Endothelial cell (in vitro differentiated cells): Measurements from ENCODE around the gene SULT4A1. TPM values are rescaled to one million over a fixed set of nuclear protein-coding genes. Genes with fewer than 3 reads are reported as not detected.

Experiments
- DNase-seq: peaks from one replicate; pipeline ENCODE4 v3.0.0; 2021; ENCODE audit warnings: low spot score
- H3K27ac Mint-ChIP-seq: one replicate; pipeline ENCODE4 v1.8.0; 2021; ENCODE audit warnings: mixed read lengths, inconsistent platforms; ENCODE audit not compliant: unreplicated experiment
- H3K27me3 Mint-ChIP-seq: one replicate; pipeline ENCODE4 v1.8.0; 2021; ENCODE audit warnings: mild to moderate bottlenecking, moderate library complexity, mixed read lengths, inconsistent platforms; ENCODE audit not compliant: unreplicated experiment
- H3K36me3 Mint-ChIP-seq: one replicate; pipeline ENCODE4 v1.8.0; 2021; ENCODE audit warnings: mild to moderate bottlenecking, low read depth, mixed read lengths, inconsistent platforms; ENCODE audit not compliant: unreplicated experiment
- H3K4me1 Mint-ChIP-seq: one replicate; pipeline ENCODE4 v1.8.0; 2021; ENCODE audit warnings: mild to moderate bottlenecking, mixed read lengths, inconsistent platforms; ENCODE audit not compliant: unreplicated experiment
- H3K4me3 Mint-ChIP-seq: one replicate; pipeline ENCODE4 v1.8.0; 2021; ENCODE audit warnings: mild to moderate bottlenecking, mixed read lengths, inconsistent platforms; ENCODE audit not compliant: unreplicated experiment
- H3K9me3 Mint-ChIP-seq: one replicate; pipeline ENCODE4 v1.8.0; 2021; ENCODE audit warnings: mixed read lengths, inconsistent platforms; ENCODE audit not compliant: unreplicated experiment
- total RNA-seq: library from RNA; stranded (reverse); fragmentation: NEBNext Ultra II Directional; extraction: Animal tissue kit (Norgen Biotek cat#: 25700); gene quantifications from one replicate; pipeline ENCODE4 v1.2.1, GENCODE V29; 2021; ENCODE audit not compliant: unreplicated experiment
- TF ChIP-seq, protein P1 (sequence below): fragments of 200-600 bp; sonication (generic); IDR thresholded peaks from one replicate; pipeline ENCODE4 v1.5.0; 2021; ENCODE audit warnings: antibody characterized with exemption; ENCODE audit not compliant: unreplicated experiment

SULT4A1 gene
- total RNA-seq, 1 donor from 2014 or later = 16.5 TPM

DNA sequence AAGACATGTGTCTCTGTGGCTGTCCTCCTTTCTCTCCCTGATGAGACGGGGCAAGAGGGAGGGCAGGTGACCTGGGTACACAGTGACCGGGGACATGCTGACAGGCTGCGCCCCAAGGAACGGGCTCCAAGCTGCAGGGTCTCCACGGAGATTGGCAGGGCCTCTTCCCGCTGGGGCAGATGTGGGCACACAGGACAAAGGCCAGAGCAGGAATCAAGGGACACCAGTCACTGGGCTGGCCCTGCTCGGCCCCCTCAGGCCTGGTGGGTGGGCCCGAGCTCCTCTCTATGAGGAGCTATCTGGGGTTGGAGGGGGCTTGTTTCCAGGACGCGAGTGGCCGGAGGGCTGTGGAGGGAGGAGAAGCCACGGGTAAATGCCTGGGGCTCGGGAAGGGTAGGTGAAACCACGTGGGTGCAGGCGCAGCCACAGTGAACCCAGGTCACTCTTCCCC lies 18.3 kb upstream of the SULT4A1 start:
- peaks cover 9% of the 10 kb centered on the region for H3K27me3 Mint-ChIP-seq
- peaks cover 3% of the 10 kb centered on the region for H3K4me1 Mint-ChIP-seq
- H3K4me3 Mint-ChIP-seq = no peak overlapping the region
- H3K27ac Mint-ChIP-seq = no peak overlapping the region
- TF ChIP-seq, protein P1, sequence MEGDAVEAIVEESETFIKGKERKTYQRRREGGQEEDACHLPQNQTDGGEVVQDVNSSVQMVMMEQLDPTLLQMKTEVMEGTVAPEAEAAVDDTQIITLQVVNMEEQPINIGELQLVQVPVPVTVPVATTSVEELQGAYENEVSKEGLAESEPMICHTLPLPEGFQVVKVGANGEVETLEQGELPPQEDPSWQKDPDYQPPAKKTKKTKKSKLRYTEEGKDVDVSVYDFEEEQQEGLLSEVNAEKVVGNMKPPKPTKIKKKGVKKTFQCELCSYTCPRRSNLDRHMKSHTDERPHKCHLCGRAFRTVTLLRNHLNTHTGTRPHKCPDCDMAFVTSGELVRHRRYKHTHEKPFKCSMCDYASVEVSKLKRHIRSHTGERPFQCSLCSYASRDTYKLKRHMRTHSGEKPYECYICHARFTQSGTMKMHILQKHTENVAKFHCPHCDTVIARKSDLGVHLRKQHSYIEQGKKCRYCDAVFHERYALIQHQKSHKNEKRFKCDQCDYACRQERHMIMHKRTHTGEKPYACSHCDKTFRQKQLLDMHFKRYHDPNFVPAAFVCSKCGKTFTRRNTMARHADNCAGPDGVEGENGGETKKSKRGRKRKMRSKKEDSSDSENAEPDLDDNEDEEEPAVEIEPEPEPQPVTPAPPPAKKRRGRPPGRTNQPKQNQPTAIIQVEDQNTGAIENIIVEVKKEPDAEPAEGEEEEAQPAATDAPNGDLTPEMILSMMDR = no peak
- no peaks in the 10 kb centered on the region for H3K9me3 Mint-ChIP-seq
- DNase-seq = no peak
- H3K36me3 Mint-ChIP-seq = peaks cover 4% of the 10 kb centered on the region

DNA sequence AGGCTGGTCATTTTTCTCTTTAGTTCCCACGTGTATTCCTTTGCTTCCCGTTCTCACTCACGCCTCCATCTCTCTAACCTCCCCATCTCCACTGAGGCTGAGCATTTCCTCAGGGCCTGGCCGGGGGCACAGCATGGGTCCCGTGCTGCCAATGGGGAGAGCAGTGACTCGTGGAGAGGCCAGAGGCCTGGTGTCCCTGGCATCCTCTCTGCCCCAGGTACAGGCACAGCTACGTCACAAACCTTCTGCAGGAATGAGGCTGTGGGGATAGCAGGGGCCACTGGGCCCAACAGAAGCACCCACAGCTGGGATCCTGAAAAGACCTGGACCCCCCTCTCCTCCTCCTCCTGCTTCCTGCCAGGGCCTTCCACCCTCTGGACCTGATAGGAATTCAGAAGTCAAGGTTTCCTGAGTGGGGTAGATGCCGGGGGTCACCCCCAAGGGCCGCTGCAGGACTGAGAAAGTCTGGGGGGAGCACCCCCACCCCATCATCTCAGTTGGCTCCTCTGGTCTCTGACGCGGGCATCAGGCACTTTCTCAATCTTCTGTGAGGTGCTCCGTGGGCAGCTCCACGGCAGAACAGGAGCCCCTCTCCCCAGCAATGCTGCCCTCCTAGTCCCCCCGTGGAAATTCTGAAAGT lies 17.7 kb upstream of the SULT4A1 start:
- H3K36me3 Mint-ChIP-seq = peaks cover 4% of the 10 kb centered on the region
- H3K4me3 Mint-ChIP-seq = no peak overlapping the region
- no peak for DNase-seq
- peaks cover 3% of the 10 kb centered on the region for H3K4me1 Mint-ChIP-seq
- peaks cover 7% of the 10 kb centered on the region for H3K27me3 Mint-ChIP-seq
- no peaks in the 10 kb centered on the region for H3K9me3 Mint-ChIP-seq
- no peak overlapping the region for H3K27ac Mint-ChIP-seq
- TF ChIP-seq, protein P1 = no peak

DNA sequence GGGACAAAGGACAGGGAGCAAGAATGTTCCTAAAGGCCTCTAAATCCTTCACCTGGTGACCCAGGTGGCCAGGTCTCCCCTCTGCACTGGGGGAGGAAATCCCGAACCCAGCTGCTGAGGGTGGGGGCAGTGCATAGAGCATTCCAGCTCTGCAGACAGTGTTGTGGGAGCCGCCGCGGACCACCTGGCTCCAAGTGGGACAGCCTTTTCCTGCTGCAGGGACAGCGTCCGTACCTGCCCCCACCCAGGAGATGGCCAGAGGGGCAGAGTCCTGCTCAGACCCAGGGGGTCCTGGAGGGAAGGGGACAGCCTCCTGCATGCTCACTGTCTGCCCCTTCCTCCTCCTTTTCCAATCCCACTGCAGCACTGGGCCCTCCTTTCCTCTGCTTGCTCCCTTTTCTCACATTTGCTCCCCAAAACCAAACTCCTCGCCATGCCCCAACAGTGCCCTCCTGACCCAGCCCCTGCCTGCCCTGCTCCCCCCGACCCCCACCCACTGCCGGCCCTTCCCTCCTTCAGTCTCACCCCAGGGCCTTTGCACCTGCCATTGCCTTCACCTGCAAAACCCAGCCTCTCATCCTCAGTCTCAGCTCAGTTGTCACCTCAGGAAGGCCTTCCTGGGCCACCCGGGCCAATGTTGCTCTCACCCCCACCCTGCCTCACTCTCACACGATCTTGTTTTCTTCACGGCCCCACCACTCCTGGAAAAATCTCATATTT lies 16.7 kb upstream of the SULT4A1 start:
- Mint-ChIP-seq H3K27me3 (peaks cover 7% of the 10 kb centered on the region), H3K4me3 (no peak overlapping the region), H3K27ac (no peak overlapping the region), H3K9me3 (no peaks in the 10 kb centered on the region), H3K36me3 (peaks cover 4% of the 10 kb centered on the region), H3K4me1 (no peaks in the 10 kb centered on the region)
- DNase-seq = no peak
- TF ChIP-seq, protein P1 = no peak

DNA sequence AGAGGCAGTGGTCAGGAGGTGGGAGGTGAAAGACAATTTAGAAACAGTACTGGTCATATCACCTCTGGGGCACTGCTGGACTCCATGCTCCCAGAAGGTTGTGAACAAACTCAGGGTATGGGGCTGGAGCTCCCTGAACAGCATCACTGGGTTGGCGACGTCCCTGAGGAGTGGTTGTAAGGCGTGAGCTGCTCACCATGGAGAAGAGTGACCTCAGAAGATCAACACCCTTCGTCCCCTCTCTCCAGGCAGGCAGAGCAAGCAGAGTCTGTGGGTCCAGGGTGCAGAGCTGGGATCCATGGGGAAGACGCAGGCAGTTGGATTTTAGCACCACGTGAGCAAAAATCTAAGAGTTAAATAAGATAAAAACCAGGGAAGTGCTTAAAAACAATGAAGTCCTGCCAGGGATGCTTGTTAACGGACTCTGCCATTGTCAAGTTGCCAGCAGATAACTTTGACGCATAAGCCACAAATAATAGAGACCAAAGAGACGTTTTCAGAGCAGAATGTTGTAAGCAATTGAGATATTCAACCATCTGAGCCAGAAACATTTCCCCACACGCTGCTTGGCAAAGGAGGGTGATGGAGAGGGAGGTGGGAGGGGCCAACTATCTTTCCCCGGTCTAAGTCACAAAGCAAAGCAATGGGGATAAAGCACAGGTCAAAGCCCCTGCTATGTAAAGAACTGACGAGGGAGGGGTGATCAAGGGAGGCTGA lies 15.9 kb upstream of the SULT4A1 start:
- Mint-ChIP-seq H3K4me3 (no peak overlapping the region), H3K27me3 (peaks cover 7% of the 10 kb centered on the region), H3K4me1 (no peaks in the 10 kb centered on the region), H3K9me3 (no peaks in the 10 kb centered on the region), H3K36me3 (peaks cover 4% of the 10 kb centered on the region), H3K27ac (no peak overlapping the region)
- DNase-seq = no peak
- TF ChIP-seq, protein P1 = no peak
